IPS-15b (cell line): ENCODE results near the gene RSPH1.
"Not testable (repeated sequence)": the region's sequence is repeated elsewhere in the genome, so short reads cannot be mapped to it uniquely, and the experiment has no call there.

ENCODE experiments used
- H3K27me3 ChIP-seq: one replicate; pipeline ENCODE4 v1.6.1; 2013; ENCODE audit warnings: low read length; ENCODE audit not compliant: control insufficient read depth, insufficient read depth
- H3K36me3 ChIP-seq: one replicate; pipeline ENCODE4 v1.6.1; 2013; ENCODE audit warnings: low read length; ENCODE audit not compliant: control insufficient read depth, insufficient read depth
- H3K4me1 ChIP-seq: one replicate; pipeline ENCODE4 v1.6.1; 2013; ENCODE audit warnings: mild to moderate bottlenecking, low read length; ENCODE audit not compliant: control insufficient read depth, insufficient read depth
- H3K4me3 ChIP-seq: one replicate; pipeline ENCODE4 v1.5.1; 2013; ENCODE audit warnings: low read depth, low read length
- H3K9ac ChIP-seq: one replicate; pipeline ENCODE4 v1.6.1; 2013; ENCODE audit warnings: low read depth, mild to moderate bottlenecking, low read length
- H3K9me3 ChIP-seq: one replicate; pipeline ENCODE4 v1.6.1; 2013; ENCODE audit warnings: mild to moderate bottlenecking, low read length; ENCODE audit not compliant: control insufficient read depth, insufficient read depth

RSPH1 gene

DNA sequence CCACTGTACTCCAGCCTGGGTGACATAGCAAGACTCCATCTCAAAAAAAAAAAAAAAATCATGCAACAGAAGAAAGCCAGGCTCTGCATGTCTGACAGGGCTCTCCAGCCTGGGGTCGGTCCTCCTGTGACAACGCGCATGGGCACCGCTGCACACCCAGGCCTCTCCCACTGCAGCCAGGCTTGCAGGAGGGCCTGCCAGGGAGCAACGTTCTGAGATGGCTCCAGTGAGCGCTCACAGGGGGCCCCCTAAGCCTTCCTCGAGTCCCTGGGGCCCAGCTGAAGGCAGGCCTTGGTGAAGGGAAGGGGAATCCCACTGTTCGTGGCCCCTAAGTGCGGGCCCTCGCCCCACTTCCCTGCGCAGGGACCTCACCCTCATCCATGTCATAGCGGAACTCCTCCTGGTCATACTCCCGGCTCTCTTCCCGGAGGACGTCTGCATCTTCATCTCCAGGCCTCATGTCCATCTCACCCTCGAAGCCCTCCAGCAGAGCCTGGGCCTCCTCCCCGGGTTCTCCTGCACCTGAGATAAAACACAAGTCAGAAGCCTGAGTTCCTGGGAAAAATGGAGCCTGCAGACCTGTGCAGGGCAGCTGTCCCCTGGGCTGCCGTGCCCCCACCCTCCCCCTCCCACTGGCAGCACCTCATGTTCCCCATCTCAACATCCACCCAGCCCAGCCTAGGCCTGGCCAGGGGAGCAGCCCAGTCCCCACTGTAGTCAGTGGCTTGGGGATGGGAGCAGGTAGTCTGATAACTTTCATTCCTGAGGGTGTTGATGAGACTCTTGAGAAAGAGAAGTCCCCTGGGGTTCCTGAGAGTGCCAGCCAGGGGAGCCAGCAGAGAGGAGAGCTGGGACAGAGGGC, 20.3 kb downstream of the RSPH1 start:
- Histone ChIP-seq H3K27me3 (no peaks in the 10 kb centered on the region), H3K4me1 (peaks cover 7% of the 10 kb centered on the region), H3K9ac (no peak overlapping the region), H3K9me3 (no peaks in the 10 kb centered on the region), H3K36me3 (no peaks in the 10 kb centered on the region), H3K4me3 (no peak overlapping the region)

DNA sequence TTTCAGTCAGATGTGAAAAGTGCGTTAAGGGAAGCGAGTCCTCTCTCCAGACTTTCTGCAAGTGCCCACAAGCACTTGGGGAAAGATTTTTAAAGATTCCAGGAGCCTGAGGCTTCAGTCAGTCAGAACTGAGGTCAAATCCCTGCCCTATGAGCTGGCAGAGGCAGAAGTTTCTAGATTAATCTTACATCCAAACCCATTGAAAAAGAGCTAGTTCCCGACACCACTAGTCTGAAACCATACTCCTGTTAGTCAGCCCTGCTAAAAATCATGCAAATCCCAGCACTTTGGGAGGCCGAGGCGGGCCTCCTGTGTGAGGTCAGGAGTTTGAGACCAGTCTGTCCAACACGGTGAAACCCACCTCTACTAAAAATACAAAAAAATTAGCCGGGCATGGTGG, 21.0 kb downstream of the RSPH1 start:
- Histone ChIP-seq H3K27me3 (no peaks in the 10 kb centered on the region), H3K9ac (no peak overlapping the region), H3K9me3 (no peaks in the 10 kb centered on the region), H3K4me3 (no peak overlapping the region), H3K4me1 (peaks cover 7% of the 10 kb centered on the region), H3K36me3 (no peaks in the 10 kb centered on the region)

DNA sequence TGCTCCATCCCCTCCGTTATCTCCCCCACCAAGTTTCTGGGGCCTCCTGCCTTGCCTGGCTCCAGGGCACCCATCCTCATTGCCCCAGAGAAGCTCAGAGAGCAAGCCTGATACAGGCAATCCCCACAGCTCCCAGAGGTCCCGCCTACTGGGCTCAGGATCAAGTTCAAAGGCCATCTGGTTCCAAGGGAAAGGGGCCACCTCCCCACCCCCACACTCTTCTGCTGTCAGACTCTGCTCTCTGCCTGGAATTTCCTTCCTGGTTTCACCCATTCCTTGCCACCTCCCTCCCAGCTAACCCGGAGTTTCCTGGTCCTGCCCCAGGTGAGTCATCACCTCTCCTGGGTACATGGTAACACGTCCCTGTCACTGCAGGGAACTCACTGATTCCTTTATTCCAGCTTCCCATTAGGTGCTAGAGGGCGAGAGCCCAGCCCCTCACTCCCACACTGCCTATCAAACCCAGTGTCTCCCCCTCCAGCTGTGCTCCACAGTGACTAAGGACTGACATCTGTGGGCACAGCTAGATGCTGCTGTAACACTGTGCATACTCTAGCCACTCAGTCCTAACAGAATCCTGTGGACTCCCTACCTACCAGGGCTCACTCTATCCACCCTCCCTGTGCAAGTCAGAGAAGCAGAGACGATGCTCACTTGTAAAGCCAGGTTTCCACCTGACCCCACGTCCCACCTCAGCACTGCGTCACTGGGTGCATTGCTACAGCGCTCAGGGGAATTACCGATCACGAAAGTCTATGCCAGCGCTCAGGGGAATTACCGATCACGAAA, 21.8 kb downstream of the RSPH1 start:
- Histone ChIP-seq H3K27me3 (no peaks in the 10 kb centered on the region), H3K36me3 (no peaks in the 10 kb centered on the region), H3K9ac (no peak overlapping the region), H3K9me3 (no peaks in the 10 kb centered on the region), H3K4me3 (no peak overlapping the region), H3K4me1 (peaks cover 7% of the 10 kb centered on the region)

DNA sequence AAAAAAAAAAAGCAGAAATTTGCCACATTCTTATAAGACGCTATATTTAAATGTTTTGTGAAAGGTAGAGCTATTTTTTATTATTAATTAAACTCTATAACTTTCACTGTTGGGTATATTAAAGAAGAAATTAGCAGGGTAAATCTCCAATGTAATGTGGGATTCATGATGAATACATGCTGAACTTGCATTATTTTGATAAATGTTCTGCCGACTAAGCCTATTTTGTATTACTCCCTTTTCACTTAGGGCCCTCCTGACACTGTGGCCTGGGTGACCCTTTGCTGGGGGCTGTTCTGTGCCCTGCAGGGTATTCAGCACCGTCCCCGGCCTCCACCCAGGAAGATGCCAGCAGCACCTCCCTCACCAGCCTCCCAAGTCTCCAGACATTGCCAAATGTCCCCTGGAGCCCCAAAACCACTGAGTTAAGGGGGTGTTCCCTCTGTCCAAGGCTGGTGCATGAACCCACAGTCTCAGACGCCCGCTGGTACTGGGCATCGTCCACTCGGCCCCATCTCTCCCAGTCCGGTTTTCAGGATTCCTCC, 22.5 kb downstream of the RSPH1 start:
- no peak overlapping the region for H3K9ac ChIP-seq
- H3K27me3 ChIP-seq = no peaks in the 10 kb centered on the region

DNA sequence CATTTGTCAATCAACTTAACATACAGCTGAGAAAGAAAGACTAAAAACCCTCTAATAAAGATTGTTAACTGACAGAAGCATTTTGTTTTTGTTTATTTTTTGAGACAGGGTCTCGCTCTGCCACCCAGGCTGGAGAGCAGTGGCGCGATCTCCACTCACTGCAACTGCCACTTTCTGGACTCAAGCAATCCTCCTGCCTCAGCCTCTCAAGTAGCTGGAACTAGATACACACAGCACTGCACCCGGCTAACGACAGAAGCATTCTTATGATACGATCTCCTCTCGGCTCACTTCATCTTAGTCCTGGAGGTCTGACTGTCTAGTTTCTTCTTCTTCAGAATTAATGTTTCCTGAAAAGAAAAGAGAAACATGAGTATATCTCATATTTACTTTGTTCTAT, 23.5 kb downstream of the RSPH1 start:
- Histone ChIP-seq H3K4me3 (no peak overlapping the region), H3K9me3 (no peaks in the 10 kb centered on the region), H3K27me3 (no peaks in the 10 kb centered on the region), H3K4me1 (peaks cover 11% of the 10 kb centered on the region), H3K9ac (no peak overlapping the region), H3K36me3 (no peaks in the 10 kb centered on the region)

More for the DNA sequence above, 22.5 kb downstream of the RSPH1 start:
- Histone ChIP-seq H3K36me3 (no peaks in the 10 kb centered on the region), H3K4me1 (peaks cover 7% of the 10 kb centered on the region), H3K9me3 (no peaks in the 10 kb centered on the region), H3K4me3 (no peak overlapping the region)

DNA sequence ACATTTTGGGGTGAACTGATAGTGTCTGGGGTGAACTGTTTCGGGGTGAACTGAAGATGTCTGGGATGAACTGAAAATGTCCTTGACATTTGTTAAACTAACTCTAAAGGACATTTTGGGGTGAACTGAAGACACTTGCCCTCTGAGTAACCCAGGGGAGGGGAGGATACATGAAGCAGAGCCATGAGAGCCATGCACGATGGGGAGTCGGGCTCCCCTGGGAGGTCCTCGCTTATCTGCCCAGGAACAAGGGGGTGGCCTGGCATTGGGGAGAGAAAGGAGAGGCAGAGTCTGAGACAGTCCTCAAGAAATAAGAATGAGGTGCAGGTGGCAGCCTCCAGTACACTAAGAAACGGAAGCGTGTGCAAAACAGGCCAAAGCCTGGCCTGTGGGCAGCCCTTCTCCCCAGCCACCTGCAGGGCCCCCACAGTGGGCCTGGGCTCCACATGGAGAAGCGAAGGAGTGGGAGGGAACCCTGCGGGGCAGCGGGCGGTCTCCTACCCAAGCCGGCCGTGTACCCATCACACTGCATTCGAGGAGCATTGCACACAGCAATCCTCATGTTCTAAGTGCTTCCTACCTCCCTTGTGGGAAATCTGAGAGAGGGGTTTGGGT, 24.2 kb downstream of the RSPH1 start:
- H3K9ac ChIP-seq = no peak overlapping the region
- no peaks in the 10 kb centered on the region for H3K36me3 ChIP-seq
- no peaks in the 10 kb centered on the region for H3K27me3 ChIP-seq
- no peak overlapping the region for H3K4me3 ChIP-seq
- H3K9me3 ChIP-seq = no peaks in the 10 kb centered on the region
- H3K4me1 ChIP-seq = peaks cover 13% of the 10 kb centered on the region

DNA sequence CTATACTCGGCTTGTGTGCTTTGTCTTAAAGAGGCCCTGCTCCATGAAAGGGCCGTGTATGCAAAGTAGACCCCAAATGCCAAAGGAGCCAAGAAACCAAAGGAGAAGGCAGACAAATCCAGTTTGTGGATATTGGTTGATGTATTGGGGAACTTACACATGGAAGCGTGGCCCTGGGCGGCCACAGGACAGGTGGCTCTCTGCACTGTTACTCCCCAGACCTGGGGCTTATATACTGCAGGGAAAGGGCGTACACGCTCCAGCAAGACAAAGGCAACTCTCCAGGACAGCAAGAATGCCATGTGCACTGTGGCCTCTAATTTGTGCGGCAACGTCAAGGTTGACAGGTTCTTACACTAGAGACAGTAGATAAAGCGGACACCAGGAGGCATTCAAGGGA, 24.8 kb downstream of the RSPH1 start:
- H3K4me1 ChIP-seq = peaks cover 13% of the 10 kb centered on the region
- no peaks in the 10 kb centered on the region for H3K36me3 ChIP-seq
- H3K9me3 ChIP-seq = no peaks in the 10 kb centered on the region
- H3K9ac ChIP-seq = no peak overlapping the region
- no peaks in the 10 kb centered on the region for H3K27me3 ChIP-seq
- no peak overlapping the region for H3K4me3 ChIP-seq

DNA sequence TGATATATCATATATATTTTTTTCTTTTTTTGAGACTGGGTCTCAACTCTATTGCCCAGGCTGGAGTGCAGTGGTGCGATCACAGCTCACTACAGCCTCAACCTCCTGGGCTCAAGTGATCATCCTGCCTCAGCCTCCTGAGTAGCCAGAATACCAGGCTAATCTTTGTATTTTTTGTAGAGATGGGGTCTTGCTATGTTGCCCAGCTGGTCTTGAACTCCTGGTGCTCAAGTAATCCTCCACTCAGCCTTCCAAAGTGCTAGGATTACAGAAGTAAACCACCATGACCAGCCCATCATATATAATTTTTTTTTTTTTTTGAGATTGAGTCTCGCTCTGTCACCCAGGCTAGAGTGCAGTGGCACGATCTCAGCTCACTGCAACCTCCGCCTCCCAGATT, 26.3 kb downstream of the RSPH1 start:
- H3K4me3 ChIP-seq, H3K9ac ChIP-seq, H3K9me3 ChIP-seq, H3K36me3 ChIP-seq, H3K27me3 ChIP-seq: not testable (repeated sequence)
- peaks cover 18% of the 10 kb centered on the region for H3K4me1 ChIP-seq

DNA sequence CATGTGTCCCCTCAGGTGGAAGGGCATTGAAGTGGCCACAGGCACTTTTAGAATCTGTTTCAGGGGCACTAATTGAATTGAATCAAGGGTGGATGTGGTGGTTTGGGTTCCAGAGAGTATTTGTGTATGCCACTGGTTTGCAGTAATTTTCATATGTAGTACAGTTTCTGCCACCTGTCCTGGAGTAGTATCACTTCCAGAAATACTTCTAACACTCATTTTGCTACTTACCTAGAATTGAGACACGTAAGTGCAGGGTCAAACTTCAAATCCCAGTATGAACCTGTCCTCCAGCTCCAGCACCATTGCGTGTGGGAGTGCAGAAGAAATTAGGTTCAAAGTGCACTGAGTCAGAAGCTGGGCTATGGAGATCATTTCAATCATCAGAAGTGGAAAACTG, 26.8 kb downstream of the RSPH1 start:
- H3K9me3 ChIP-seq = no peaks in the 10 kb centered on the region
- no peak overlapping the region for H3K4me3 ChIP-seq
- H3K36me3 ChIP-seq = no peaks in the 10 kb centered on the region
- no peaks in the 10 kb centered on the region for H3K27me3 ChIP-seq
- peaks cover 16% of the 10 kb centered on the region for H3K4me1 ChIP-seq
- H3K9ac ChIP-seq = no peak overlapping the region

DNA sequence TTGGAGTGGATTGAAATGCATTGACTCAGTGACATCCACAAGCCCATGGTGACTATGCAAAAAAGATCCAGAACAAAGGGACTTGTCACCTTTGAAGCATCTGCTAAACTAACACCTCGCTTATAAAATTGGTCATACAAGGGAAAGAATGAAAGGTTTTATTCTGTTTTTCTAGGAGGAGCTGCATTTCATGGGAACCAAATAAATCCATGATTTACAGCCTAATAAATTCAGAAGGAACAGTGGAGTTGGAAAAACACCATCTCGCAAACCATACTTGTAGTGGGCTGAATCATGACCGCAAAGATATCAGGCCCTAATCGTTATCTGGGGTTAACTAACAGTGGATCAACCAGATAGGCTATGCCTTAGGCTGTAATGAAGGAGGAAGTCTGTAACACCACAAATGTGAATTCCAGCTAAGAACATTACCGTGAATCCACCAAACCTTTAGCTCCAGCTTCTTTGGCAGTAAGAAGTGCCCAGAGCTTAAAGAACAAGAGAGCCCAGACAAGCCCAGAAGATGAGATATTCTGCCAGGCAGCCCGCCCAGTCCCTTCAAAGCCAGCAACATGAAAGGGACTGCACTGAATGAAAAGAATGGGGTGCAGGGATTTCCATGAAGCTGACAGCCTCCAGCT, 27.4 kb downstream of the RSPH1 start:
- no peaks in the 10 kb centered on the region for H3K27me3 ChIP-seq
- H3K9ac ChIP-seq = no peak overlapping the region
- peaks cover 11% of the 10 kb centered on the region for H3K4me1 ChIP-seq
- no peaks in the 10 kb centered on the region for H3K36me3 ChIP-seq
- no peaks in the 10 kb centered on the region for H3K9me3 ChIP-seq
- no peak overlapping the region for H3K4me3 ChIP-seq
